GM18511 (cell line): ENCODE data around the gene KIF9.
"Not testable (repeated sequence)": the region's sequence is repeated elsewhere in the genome, so short reads cannot be mapped to it uniquely, and the experiment has no call there.

ENCODE experiments used
- ATAC-seq: cut with Tn5 transposase; IDR thresholded peaks from one replicate; pipeline ENCODE4 v1.9.1; 2021; ENCODE audit warnings: mild to moderate bottlenecking, moderate library complexity; ENCODE audit not compliant: unreplicated experiment

Gene KIF9

GRCh38 chr3:47251689-47252088, 30.9 kb downstream of the KIF9 start:
- ATAC-seq, result no peak

GRCh38 chr3:47251085-47251484, 31.5 kb downstream of the KIF9 start:
- ATAC-seq, result not testable (repeated sequence)

GRCh38 chr3:47250309-47251060, 32.1 kb downstream of the KIF9 start:
- no peak for ATAC-seq

- no peak for ATAC-seq
Measured at GRCh38 chr3:47247131-47248064, 35.2 kb downstream of the KIF9 start.

- no peak for ATAC-seq
Measured at GRCh38 chr3:47245271-47245670, 37.3 kb downstream of the KIF9 start.

- ATAC-seq, result no peak
Measured at GRCh38 chr3:47244531-47245100, 38.0 kb downstream of the KIF9 start.

- no peak for ATAC-seq
Measured at GRCh38 chr3:47243419-47244147, 39.0 kb downstream of the KIF9 start.

- no peak for ATAC-seq
Measured at GRCh38 chr3:47239929-47240328, 42.7 kb downstream of the KIF9 start.

GRCh38 chr3:47238017-47238416, 44.6 kb downstream of the KIF9 start:
- ATAC-seq, result no peak

GRCh38 chr3:47228088-47228487, 54.5 kb downstream of the KIF9 start:
- ATAC-seq, result peak; percentile 71

- peak; percentile 72 for ATAC-seq
Measured at GRCh38 chr3:47227678-47228077, 54.9 kb downstream of the KIF9 start.

- no peak for ATAC-seq
Measured at GRCh38 chr3:47225310-47225906, 57.2 kb downstream of the KIF9 start.

- no peak for ATAC-seq
Measured at GRCh38 chr3:47223755-47224154, 58.8 kb downstream of the KIF9 start.

- no peak for ATAC-seq
Measured at GRCh38 chr3:47221798-47222197, 60.8 kb downstream of the KIF9 start.

- ATAC-seq, result no peak
Measured at GRCh38 chr3:47210863-47211405, 71.7 kb downstream of the KIF9 start.

- ATAC-seq, result not testable (repeated sequence)
Measured at GRCh38 chr3:47206022-47206421, 76.6 kb downstream of the KIF9 start.

GRCh38 chr3:47204875-47205274, 77.7 kb downstream of the KIF9 start:
- ATAC-seq, result no peak

GRCh38 chr3:47202542-47202941, 80.1 kb downstream of the KIF9 start:
- ATAC-seq, result no peak

- no peak for ATAC-seq
Measured at GRCh38 chr3:47197287-47197686, 85.3 kb downstream of the KIF9 start.

GRCh38 chr3:47194994-47195393, 87.6 kb downstream of the KIF9 start:
- no peak for ATAC-seq
